ENCODE data around the gene SDHC.

DNA sequence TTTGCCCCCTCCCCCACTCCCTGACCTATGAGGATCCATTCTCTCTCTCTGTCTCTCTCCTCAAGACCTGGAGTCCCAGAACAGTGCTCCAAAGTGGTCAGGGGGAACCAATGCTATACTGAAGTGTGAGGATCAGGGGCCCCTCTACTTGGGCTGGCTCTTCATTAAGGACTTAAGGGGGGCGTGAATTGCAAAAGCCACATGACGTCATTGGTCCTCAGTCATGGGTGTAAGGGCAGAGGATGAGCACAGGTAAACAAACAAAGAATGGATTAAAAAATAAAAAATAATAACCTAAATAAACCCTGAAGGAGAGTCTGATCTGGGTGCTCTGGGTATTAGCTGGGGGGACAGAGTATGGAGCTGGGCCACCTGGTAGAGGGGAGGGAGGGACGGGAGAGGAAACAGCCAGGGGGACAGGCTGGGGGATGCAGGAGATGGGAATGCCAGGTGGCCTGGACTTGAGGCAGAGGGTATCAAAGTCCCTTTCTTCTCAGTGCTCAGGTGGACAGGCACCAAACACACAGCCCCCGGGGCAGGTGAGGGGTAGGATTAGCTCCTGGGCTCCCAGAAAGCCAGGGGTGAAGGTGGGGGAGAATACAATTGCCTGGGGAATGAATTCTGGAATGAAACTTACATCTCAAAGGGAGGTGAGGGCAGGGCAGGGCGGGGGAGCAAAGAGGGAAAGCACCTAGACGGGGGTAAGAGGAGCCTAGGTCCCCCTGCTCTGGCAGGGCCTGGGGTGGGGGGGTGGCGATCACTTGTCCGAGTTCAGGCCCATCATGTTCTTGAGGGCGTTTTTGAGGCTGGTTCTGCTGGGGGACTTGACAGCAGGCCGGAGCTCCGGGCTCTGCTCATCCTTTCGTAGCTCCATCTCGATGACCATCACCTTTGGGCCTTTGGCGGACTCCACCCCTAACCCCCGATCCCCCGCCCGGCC lies 9.0 kb upstream of the SDHC start:
- TF ChIP-seq CTCF (conservative IDR thresholded peaks at IDR 0.05; ENCODE audit: low read length) (no peak), EZH2phosphoT487 (IDR thresholded peaks at IDR 0.05; ENCODE audit: borderline replicate concordance) (no peak)
